CD14-positive monocyte (primary cell): ENCODE data around the gene CIZ1. TPM values are rescaled to one million over a fixed set of nuclear protein-coding genes. Genes with fewer than 3 reads are reported as not detected.

Source experiments
- DNase-seq, 3 donors: peaks; one replicate each; pipeline ENCODE4 v3.0.0-alpha.2; 2011 to 2022
- H2AFZ ChIP-seq: 2 replicates; pipeline ENCODE4 v1.6.0; 2012; ENCODE audit warnings: mild to moderate bottlenecking, low read depth, low read length, inconsistent platforms; ENCODE audit not compliant: insufficient read depth, poor library complexity, severe bottlenecking
- H3K27ac ChIP-seq, 2 donors: 1 replicate in 1 of 2; 2 replicates in 1 of 2; pipeline ENCODE4 v1.5.1; 2012 to 2013; ENCODE audit warnings: low read length in 2 of 2, control low read depth in 1 of 2, inconsistent platforms in 1 of 2, low read depth in 1 of 2, mild to moderate bottlenecking in 1 of 2
- H3K27me3 ChIP-seq, 2 donors: one replicate each; pipeline versions ENCODE4 v1.6.0 to v1.6.1; 2011 to 2013; ENCODE audit warnings: low read length in 2 of 2; ENCODE audit not compliant: control insufficient read depth in 2 of 2, insufficient read depth in 2 of 2
- H3K36me3 ChIP-seq, 2 donors: replicated peaks in 1 of 2; 1 replicate in 1 of 2; 2 replicates in 1 of 2; pipeline versions ENCODE4 v1.5.1 to v1.6.1; 2012 to 2013; ENCODE audit warnings: low read length in 2 of 2, control low read depth in 1 of 2, inconsistent platforms in 1 of 2, mild to moderate bottlenecking in 1 of 2; ENCODE audit not compliant: insufficient read depth in 2 of 2, control insufficient read depth in 1 of 2
- H3K4me1 ChIP-seq, 2 donors: 1 replicate in 1 of 2; 2 replicates in 1 of 2; pipeline versions ENCODE4 v1.5.1 to v1.6.1; 2012 to 2013; ENCODE audit warnings: low read length in 2 of 2, control low read depth in 1 of 2, inconsistent platforms in 1 of 2, mild to moderate bottlenecking in 1 of 2, moderate library complexity in 1 of 2; ENCODE audit not compliant: insufficient read depth in 2 of 2, control insufficient read depth in 1 of 2
- H3K4me2 ChIP-seq: replicated peaks from 2 replicates; pipeline ENCODE3; 2012; ENCODE audit warnings: low read length, moderate library complexity, mild to moderate bottlenecking; ENCODE audit not compliant: poor library complexity, severe bottlenecking; ENCODE audit errors: extremely low read depth
- H3K4me3 ChIP-seq, 3 experiments: fragments of 200-600 bp in 1 of 3; sonication (generic) in 1 of 3; replicated peaks in 1 of 3; 1 replicate in 2 of 3; 2 replicates in 1 of 3; pipeline ENCODE4 v1.5.1; 2011 to 2013; ENCODE audit warnings: low read length in 3 of 3, mild to moderate bottlenecking in 3 of 3, control low read depth in 2 of 3, low read depth in 2 of 3, inconsistent platforms in 1 of 3, moderate library complexity in 1 of 3
- H3K79me2 ChIP-seq: 2 replicates; pipeline ENCODE4 v1.6.0; 2012; ENCODE audit warnings: mild to moderate bottlenecking, control low read depth, inconsistent platforms, low read length, moderate library complexity; ENCODE audit not compliant: insufficient read depth
- H3K9ac ChIP-seq: 2 replicates; pipeline ENCODE4 v1.6.0; 2017; ENCODE audit warnings: low read length, mild to moderate bottlenecking; ENCODE audit not compliant: insufficient read depth, poor library complexity, severe bottlenecking
- H3K9me3 ChIP-seq, 2 donors: replicated peaks in 1 of 2; 1 replicate in 1 of 2; 2 replicates in 1 of 2; pipeline versions ENCODE4 v1.5.1 to v1.6.1; 2012 to 2013; ENCODE audit warnings: low read length in 2 of 2, control low read depth in 1 of 2; ENCODE audit not compliant: control insufficient read depth in 1 of 2, insufficient read depth in 1 of 2
- H4K20me1 ChIP-seq: 2 replicates; pipeline ENCODE4 v1.6.0; 2012; ENCODE audit warnings: mild to moderate bottlenecking, low read length, control low read depth, moderate library complexity; ENCODE audit not compliant: insufficient read depth
- H3K27ac Mint-ChIP-seq, 7 donors: one replicate each; pipeline ENCODE4 v1.8.0; 2020; ENCODE audit warnings: mild to moderate bottlenecking in 7 of 7, mixed read lengths in 7 of 7, moderate library complexity in 6 of 7, inconsistent platforms in 2 of 7
- H3K27me3 Mint-ChIP-seq, 3 donors: one replicate each; pipeline ENCODE4 v1.8.0; 2021 to 2022; ENCODE audit warnings: low read depth in 3 of 3, mild to moderate bottlenecking in 3 of 3, mixed read lengths in 3 of 3, moderate library complexity in 3 of 3, inconsistent platforms in 1 of 3
- H3K36me3 Mint-ChIP-seq, 2 donors: one replicate each; pipeline ENCODE4 v1.8.0; 2020; ENCODE audit warnings: mixed read lengths in 2 of 2, inconsistent platforms in 1 of 2, mild to moderate bottlenecking in 1 of 2
- H3K4me1 Mint-ChIP-seq: one replicate; pipeline ENCODE4 v1.8.0; 2020; ENCODE audit warnings: mild to moderate bottlenecking, mixed read lengths
- H3K4me3 Mint-ChIP-seq, 2 donors: one replicate each; pipeline ENCODE4 v1.8.0; 2020; ENCODE audit warnings: mild to moderate bottlenecking in 2 of 2, mixed read lengths in 2 of 2, moderate library complexity in 1 of 2
- H3K9me3 Mint-ChIP-seq, 7 donors: one replicate each; pipeline ENCODE4 v1.8.0; 2020 to 2022; ENCODE audit warnings: mixed read lengths in 7 of 7, mild to moderate bottlenecking in 6 of 7, moderate library complexity in 6 of 7, inconsistent platforms in 2 of 7
- WGBS: methylation state at CpG from one replicate; pipeline ENCODE4 v1.1.5; 2013; ENCODE audit warnings: missing lambda C conversion rate; ENCODE audit not compliant: insufficient coverage; 5-methylcytosine and 5-hydroxymethylcytosine counted together
- intact Hi-C, 2 donors: fragments of 100-400 bp; cut with micrococcal nuclease; formaldehyde crosslinking; loops; one replicate each; pipeline versions ENCODE4 v1.15.0 to v1.15.1; 2023
- polyA plus RNA-seq, 3 donors: library from polyadenylated mRNA; depleted of rRNA in 1 of 3; unstranded in 2 of 3; stranded (reverse) in 1 of 3; fragments of 300-500 nt in 2 of 3; fragments of >200 nt in 1 of 3; fragmentation: Illumina TruSeq in 2 of 3; gene quantifications; 1 replicate in 2 of 3; 2 replicates in 1 of 3; pipeline ENCODE4 v1.2.3, GENCODE V29; 2012 to 2021
- TF ChIP-seq, protein P1 (sequence below): fragments of 200-600 bp; IDR thresholded peaks from one replicate; pipeline ENCODE4 v1.8.0; 2022; ENCODE audit warnings: antibody characterized with exemption, mild to moderate bottlenecking

CIZ1 gene
- polyA plus RNA-seq, 3 donors = 3.4 to 53.7 (median 5.9) TPM

DNA sequence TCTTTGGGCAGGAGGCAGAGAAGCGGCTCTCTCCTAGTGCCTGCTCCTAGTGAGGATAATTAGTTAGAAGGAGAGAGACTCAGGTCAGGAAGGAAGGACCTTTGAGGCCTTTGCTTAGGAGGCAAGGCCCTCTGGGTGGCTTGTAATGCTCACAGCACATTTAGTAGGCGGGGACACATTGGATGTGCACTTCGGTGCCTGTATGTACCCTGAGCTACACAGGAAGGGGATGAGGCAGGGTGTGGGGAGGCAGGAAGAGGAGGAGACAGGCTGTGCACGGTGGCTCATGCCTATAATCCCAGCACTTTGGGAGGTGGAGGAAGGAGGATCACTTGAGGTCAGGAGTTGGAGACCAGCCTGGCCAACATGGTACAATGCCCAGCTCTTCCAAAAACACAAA lies 49.3 kb downstream of the CIZ1 start:
- Mint-ChIP-seq H3K4me3 (no peak overlapping the region), H3K27me3 (peaks cover 2 to 5% (median 4%) of the 10 kb centered on the region in 3 donors), H3K9me3 (no peaks in the 10 kb centered on the region), H3K36me3 (no peaks in the 10 kb centered on the region), H3K4me1 (peaks cover 14% of the 10 kb centered on the region), H3K27ac (peak overlapping the region in 1 of 7 donors; percentile 68)
- no peaks in the 10 kb centered on the region for H4K20me1 ChIP-seq
- H3K36me3 ChIP-seq = no peaks in the 10 kb centered on the region
- peak overlapping the region; percentile 46 for H2AFZ ChIP-seq
- WGBS = 71% methylated on average over 3 of the region's 4 CpGs
- H3K4me1 ChIP-seq = peaks cover 6 to 10% of the 10 kb centered on the region in 2 donors
- H3K27me3 ChIP-seq = no peaks in the 10 kb centered on the region
- intact Hi-C loops = no loop called here
- TF ChIP-seq, protein P1, sequence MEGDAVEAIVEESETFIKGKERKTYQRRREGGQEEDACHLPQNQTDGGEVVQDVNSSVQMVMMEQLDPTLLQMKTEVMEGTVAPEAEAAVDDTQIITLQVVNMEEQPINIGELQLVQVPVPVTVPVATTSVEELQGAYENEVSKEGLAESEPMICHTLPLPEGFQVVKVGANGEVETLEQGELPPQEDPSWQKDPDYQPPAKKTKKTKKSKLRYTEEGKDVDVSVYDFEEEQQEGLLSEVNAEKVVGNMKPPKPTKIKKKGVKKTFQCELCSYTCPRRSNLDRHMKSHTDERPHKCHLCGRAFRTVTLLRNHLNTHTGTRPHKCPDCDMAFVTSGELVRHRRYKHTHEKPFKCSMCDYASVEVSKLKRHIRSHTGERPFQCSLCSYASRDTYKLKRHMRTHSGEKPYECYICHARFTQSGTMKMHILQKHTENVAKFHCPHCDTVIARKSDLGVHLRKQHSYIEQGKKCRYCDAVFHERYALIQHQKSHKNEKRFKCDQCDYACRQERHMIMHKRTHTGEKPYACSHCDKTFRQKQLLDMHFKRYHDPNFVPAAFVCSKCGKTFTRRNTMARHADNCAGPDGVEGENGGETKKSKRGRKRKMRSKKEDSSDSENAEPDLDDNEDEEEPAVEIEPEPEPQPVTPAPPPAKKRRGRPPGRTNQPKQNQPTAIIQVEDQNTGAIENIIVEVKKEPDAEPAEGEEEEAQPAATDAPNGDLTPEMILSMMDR = no peak
- no peak for DNase-seq
- no peak overlapping the region for H3K27ac ChIP-seq
- no peak overlapping the region for H3K4me3 ChIP-seq
- H3K4me2 ChIP-seq = no peak overlapping the region
- H3K9ac ChIP-seq = peak overlapping the region; percentile 4
- H3K9me3 ChIP-seq = no peaks in the 10 kb centered on the region
- H3K79me2 ChIP-seq = no peaks in the 10 kb centered on the region

DNA sequence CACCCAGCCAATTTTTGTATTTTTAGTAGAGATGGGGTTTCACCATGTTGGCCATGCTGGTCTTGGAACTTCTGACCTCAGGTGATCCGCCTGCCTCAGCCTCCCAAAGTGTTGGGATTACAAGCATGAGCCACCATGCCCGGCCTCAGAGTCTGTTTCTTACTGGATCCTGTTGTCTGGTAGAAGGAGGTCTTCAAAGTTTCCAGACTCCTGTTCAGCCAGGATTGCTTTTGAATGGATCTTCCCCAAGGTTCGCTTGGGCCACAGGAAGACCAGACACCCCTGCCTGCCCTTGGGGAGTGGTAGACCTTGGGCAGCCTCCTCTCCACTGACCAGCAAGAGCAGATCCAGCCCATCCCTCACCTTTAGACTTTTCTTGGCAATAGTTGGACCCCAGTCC lies 49.8 kb downstream of the CIZ1 start:
- Mint-ChIP-seq H3K36me3 (no peaks in the 10 kb centered on the region), H3K9me3 (no peaks in the 10 kb centered on the region), H3K4me3 (no peak overlapping the region), H3K27me3 (peaks cover 2 to 6% (median 4%) of the 10 kb centered on the region in 3 donors), H3K4me1 (peaks cover 14% of the 10 kb centered on the region), H3K27ac (no peak overlapping the region)
- Histone ChIP-seq H2AFZ (peak overlapping the region; percentile 46), H3K79me2 (no peaks in the 10 kb centered on the region), H3K27me3 (no peaks in the 10 kb centered on the region), H3K27ac (no peak overlapping the region), H3K4me2 (no peak overlapping the region), H3K4me1 (peaks cover 6 to 10% of the 10 kb centered on the region in 2 donors), H4K20me1 (no peaks in the 10 kb centered on the region), H3K4me3 (no peak overlapping the region), H3K9me3 (no peaks in the 10 kb centered on the region), H3K36me3 (no peaks in the 10 kb centered on the region), H3K9ac (peak overlapping the region; percentile 4)
- DNase-seq = no peak
- intact Hi-C loops = no loop called here
- 100% methylated on average over 1 of the region's 3 CpGs for WGBS
- TF ChIP-seq, protein P1 = no peak
